K562 (cell line): ENCODE data around the gene SOX12. TPM values are rescaled to one million over a fixed set of nuclear protein-coding genes. Genes with fewer than 3 reads are reported as not detected.

Source experiments
- BHLHE40 ChIP-seq: IDR thresholded peaks from 2 replicates; pipeline ENCODE4 v1.6.1; 2011; ENCODE audit warnings: low read length, improper control_type of control experiment
- CREBBP ChIP-seq: IDR thresholded peaks from one replicate; pipeline ENCODE4 v1.6.1; 2012; ENCODE audit warnings: low read depth, mild to moderate bottlenecking, control low read depth, inconsistent platforms, low read length
- CXXC5 ChIP-seq: fragments of 250-450 bp; sonication (Bioruptor Pico); IDR thresholded peaks from 2 replicates; pipeline ENCODE4 v1.8.0; 2022; ENCODE audit warnings: inconsistent platforms, mild to moderate bottlenecking, moderate library complexity
- FOXJ2 ChIP-seq: fragments of 200-800 bp; sonication (Bioruptor generic); IDR thresholded peaks from 2 replicates; pipeline ENCODE4 v1.6.1; 2016; ENCODE audit warnings: missing genetic modification characterization, missing compliant biosample characterization
- FOXK2 ChIP-seq, 2 experiments: fragments of 450-650 bp; IDR thresholded peaks in 1 of 2; conservative IDR thresholded peaks in 1 of 2; 2 replicates each; pipeline ENCODE4 v1.6.1; 2016; ENCODE audit warnings: low read depth in 2 of 2, mild to moderate bottlenecking in 1 of 2
- GTF2E2 ChIP-seq: fragments of 200-800 bp; sonication (Bioruptor generic); IDR thresholded peaks from 2 replicates; pipeline ENCODE4 v1.6.1; 2016; ENCODE audit warnings: missing genetic modification characterization, missing compliant biosample characterization
- HDAC8 ChIP-seq: fragments of 450-650 bp; IDR thresholded peaks from 2 replicates; pipeline ENCODE4 v1.6.1; 2016; ENCODE audit warnings: mild to moderate bottlenecking, missing genetic modification characterization, moderate library complexity, missing compliant biosample characterization
- PHF21A ChIP-seq: fragments of 450-650 bp; IDR thresholded peaks from 2 replicates; pipeline ENCODE4 v1.6.1; 2017; ENCODE audit warnings: low read depth, borderline replicate concordance
- SAP30 ChIP-seq: fragments of 200-600 bp; sonication (generic); IDR thresholded peaks from 2 replicates; pipeline ENCODE4 v1.6.1; 2012; ENCODE audit warnings: borderline replicate concordance, low read depth, mild to moderate bottlenecking, moderate library complexity, low read length, control low read depth, inconsistent platforms; ENCODE audit not compliant: insufficient read depth, poor library complexity, severe bottlenecking
- SMARCE1 ChIP-seq: fragments of 450-650 bp; IDR thresholded peaks from 2 replicates; pipeline ENCODE4 v1.7.1; 2016; ENCODE audit warnings: mild to moderate bottlenecking
- ZNF263 ChIP-seq: sonication (generic); formaldehyde crosslinking; IDR thresholded peaks from 2 replicates; pipeline ENCODE4 v1.8.0; 2022; ENCODE audit warnings: mild to moderate bottlenecking, missing genetic modification reagents, borderline replicate concordance
- polyA plus RNA-seq, 8 experiments: library from polyadenylated mRNA; depleted of rRNA in 4 of 8; stranded (reverse) in 5 of 8; unstranded in 3 of 8; fragments of >200 nt; fragmentation: Nextera tagmentation in 2 of 8; fragmentation: Illumina TruSeq in 1 of 8; extraction: Ambion mirVana in 2 of 8; extraction: Trizol in 1 of 8; gene quantifications; 2 replicates each; pipeline versions ENCODE4 v1.2.1 to v1.2.3, GENCODE V29; 2011 to 2014; ENCODE audit warnings: inconsistent platforms in 1 of 8, missing spikeins in 1 of 8
- total RNA-seq, 7 experiments: library from RNA; depleted of rRNA in 6 of 7; stranded (reverse); fragments of >200 nt in 6 of 7; fragmentation: Illumina TruSeq in 2 of 7; extraction: Trizol in 2 of 7; gene quantifications; 2 replicates each; pipeline versions ENCODE4 v1.2.1 to v1.2.3, GENCODE V29; 2011 to 2021; ENCODE audit warnings: low replicate concordance in 1 of 7
- TF ChIP-seq, protein P1 (sequence below), 3 experiments: fragments of 200-800 bp in 1 of 3; fragments of 250-450 bp in 1 of 3; fragments of 450-650 bp in 1 of 3; sonication (Bioruptor Pico) in 1 of 3; sonication (Bioruptor generic) in 1 of 3; formaldehyde crosslinking in 1 of 3; IDR thresholded peaks; 2 replicates each; pipeline versions ENCODE4 v1.6.1 to v1.8.0; 2016 to 2022; ENCODE audit warnings: mild to moderate bottlenecking in 2 of 3, missing genetic modification characterization in 2 of 3, missing compliant biosample characterization in 1 of 3, moderate library complexity in 1 of 3
- TF ChIP-seq, protein P2 (sequence below), 2 experiments: IDR thresholded peaks; 2 replicates each; pipeline ENCODE4 v1.6.1; 2011; ENCODE audit warnings: borderline replicate concordance in 1 of 2, control low read depth in 1 of 2, low read depth in 1 of 2, low read length in 1 of 2, mild to moderate bottlenecking in 1 of 2, mixed read lengths in 1 of 2, moderate library complexity in 1 of 2; ENCODE audit not compliant: insufficient read depth in 1 of 2, insufficient read length in 1 of 2, poor library complexity in 1 of 2, severe bottlenecking in 1 of 2; ENCODE audit errors: extremely low read depth in 1 of 2

The SOX12 gene
- total and polyA plus RNA-seq, 9 of the 15 experiments (the other 6 are each of a cell fraction or from before 2014, with no cell fraction given), result 0.42 to 26.3 (median 2.6) TPM

DNA sequence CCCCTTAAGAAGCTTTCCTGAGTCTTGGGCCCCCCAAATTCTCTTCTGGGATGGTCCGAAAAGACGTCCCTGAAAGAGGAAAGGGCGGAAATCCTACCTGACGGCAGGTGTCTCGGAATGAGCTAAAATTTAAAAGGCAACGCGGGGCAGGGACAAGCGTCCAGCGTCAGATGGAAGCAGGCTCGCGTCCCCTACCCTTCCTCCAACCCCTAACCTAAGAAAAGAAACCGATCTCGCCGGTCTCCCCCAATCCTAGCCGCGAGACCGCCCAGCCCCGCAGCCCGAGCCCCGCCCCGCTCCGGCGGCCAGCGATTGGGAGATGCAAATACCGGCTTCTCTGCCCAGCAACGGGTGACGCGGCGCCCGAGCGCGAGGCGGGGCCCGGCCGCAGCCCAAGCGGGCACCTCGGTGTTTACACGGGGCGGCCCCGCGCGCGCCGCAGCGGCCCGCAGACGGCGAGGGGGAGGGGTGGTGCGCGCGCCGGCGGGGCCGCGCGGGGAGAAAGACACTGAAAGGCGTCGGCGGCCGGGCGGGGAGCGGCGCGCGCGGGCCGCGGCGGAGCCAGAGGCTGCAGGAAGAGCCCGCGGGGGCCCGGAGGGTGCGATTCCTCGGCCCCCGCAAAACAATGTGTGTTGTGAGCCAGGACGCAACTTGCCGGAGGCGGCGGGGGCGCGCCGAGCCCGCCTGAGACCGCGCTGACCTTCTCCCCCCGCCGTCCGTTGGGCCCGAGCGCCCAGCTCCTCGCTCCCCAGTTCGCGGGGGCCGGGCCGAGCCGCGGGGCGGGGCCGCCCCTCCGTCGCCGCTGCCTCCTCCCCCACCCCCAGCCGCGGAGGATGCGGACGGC lies at the start of gene SOX12 (continued):
- TF ChIP-seq HDAC8 (tag) (no peak), GTF2E2 (tag) (peak; percentile 28; the same call in 1 of the 2 replicates), ZNF263 (CRISPR knock-in tag) (no peak), SMARCE1 (no peak), CXXC5 (CRISPR knock-in tag) (peak; percentile 94), BHLHE40 (peak; percentile 60), FOXK2 (conservative IDR thresholded peaks at IDR 0.05 in 1 of 2, IDR thresholded peaks at IDR 0.05 in 1 of 2; ENCODE audit: low read depth in 2 of 2) (0 out of 4 replicates have a peak, but pooled peaks of 1 of the 2 experiments have one; percentile 34), SAP30 (no peak), PHF21A (no peak), CREBBP (no peak), FOXJ2 (tag) (0 out of 2 replicates have a peak, but pooled peaks have one; percentile 49)
- TF ChIP-seq, protein P1, sequence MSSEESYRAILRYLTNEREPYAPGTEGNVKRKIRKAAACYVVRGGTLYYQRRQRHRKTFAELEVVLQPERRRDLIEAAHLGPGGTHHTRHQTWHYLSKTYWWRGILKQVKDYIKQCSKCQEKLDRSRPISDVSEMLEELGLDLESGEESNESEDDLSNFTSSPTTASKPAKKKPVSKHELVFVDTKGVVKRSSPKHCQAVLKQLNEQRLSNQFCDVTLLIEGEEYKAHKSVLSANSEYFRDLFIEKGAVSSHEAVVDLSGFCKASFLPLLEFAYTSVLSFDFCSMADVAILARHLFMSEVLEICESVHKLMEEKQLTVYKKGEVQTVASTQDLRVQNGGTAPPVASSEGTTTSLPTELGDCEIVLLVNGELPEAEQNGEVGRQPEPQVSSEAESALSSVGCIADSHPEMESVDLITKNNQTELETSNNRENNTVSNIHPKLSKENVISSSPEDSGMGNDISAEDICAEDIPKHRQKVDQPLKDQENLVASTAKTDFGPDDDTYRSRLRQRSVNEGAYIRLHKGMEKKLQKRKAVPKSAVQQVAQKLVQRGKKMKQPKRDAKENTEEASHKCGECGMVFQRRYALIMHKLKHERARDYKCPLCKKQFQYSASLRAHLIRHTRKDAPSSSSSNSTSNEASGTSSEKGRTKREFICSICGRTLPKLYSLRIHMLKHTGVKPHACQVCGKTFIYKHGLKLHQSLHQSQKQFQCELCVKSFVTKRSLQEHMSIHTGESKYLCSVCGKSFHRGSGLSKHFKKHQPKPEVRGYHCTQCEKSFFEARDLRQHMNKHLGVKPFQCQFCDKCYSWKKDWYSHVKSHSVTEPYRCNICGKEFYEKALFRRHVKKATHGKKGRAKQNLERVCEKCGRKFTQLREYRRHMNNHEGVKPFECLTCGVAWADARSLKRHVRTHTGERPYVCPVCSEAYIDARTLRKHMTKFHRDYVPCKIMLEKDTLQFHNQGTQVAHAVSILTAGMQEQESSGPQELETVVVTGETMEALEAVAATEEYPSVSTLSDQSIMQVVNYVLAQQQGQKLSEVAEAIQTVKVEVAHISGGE (CRISPR knock-in tag; IDR thresholded peaks at IDR 0.05), result peak in 1 of 3 experiments; percentile 53; a peak in 1 of 6 replicates
- TF ChIP-seq, protein P2, sequence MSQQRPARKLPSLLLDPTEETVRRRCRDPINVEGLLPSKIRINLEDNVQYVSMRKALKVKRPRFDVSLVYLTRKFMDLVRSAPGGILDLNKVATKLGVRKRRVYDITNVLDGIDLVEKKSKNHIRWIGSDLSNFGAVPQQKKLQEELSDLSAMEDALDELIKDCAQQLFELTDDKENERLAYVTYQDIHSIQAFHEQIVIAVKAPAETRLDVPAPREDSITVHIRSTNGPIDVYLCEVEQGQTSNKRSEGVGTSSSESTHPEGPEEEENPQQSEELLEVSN (IDR thresholded peaks at IDR 0.05; ENCODE audit: borderline replicate concordance in 1 of 2, extremely low read depth in 1 of 2, insufficient read depth in 1 of 2, insufficient read length in 1 of 2, low read depth in 1 of 2, low read length in 1 of 2, poor library complexity in 1 of 2, severe bottlenecking in 1 of 2), result peak in 1 of 2 experiments; percentile 24
